WI38 (cell line): ENCODE data around the gene CLIC4.
"Not testable (repeated sequence)": the region's sequence is repeated elsewhere in the genome, so short reads cannot be mapped to it uniquely, and the experiment has no call there.

Experiments used
- H3K4me3 ChIP-seq: 2 replicates; pipeline ENCODE4 v1.5.1; 2011; ENCODE audit warnings: low read depth, mild to moderate bottlenecking, control low read depth, low read length
- CTCF ChIP-seq: IDR thresholded peaks from 2 replicates; pipeline ENCODE4 v1.5.1; 2012; ENCODE audit warnings: low read depth, mild to moderate bottlenecking, control low read depth, low read length

CLIC4 gene

GRCh38 chr1:24770881-24771280 lies 25.6 kb downstream of the CLIC4 start:
- peak overlapping the region; percentile 25 for H3K4me3 ChIP-seq
- no peak for TF ChIP-seq CTCF

- TF ChIP-seq CTCF: no peak
- no peak overlapping the region for H3K4me3 ChIP-seq
These were observed 26.3 kb downstream of the CLIC4 start for GRCh38 chr1:24771574-24771973.

- TF ChIP-seq CTCF: no peak
- no peak overlapping the region for H3K4me3 ChIP-seq
These were observed 28.4 kb downstream of the CLIC4 start for GRCh38 chr1:24773618-24774017.

GRCh38 chr1:24775348-24775747 lies 30.1 kb downstream of the CLIC4 start:
- H3K4me3 ChIP-seq: no peak overlapping the region
- no peak for TF ChIP-seq CTCF

GRCh38 chr1:24775916-24776315 lies 30.7 kb downstream of the CLIC4 start:
- TF ChIP-seq CTCF: no peak
- no peak overlapping the region for H3K4me3 ChIP-seq

GRCh38 chr1:24776821-24777220 lies 31.6 kb downstream of the CLIC4 start:
- TF ChIP-seq CTCF: no peak
- H3K4me3 ChIP-seq: no peak overlapping the region

GRCh38 chr1:24778141-24778540 lies 32.9 kb downstream of the CLIC4 start:
- H3K4me3 ChIP-seq: no peak overlapping the region

GRCh38 chr1:24779199-24779598 lies 34.0 kb downstream of the CLIC4 start:
- H3K4me3 ChIP-seq: not testable (repeated sequence)

More at GRCh38 chr1:24778141-24778540, 32.9 kb downstream of the CLIC4 start:
- TF ChIP-seq CTCF: no peak
